Sciatic nerve (tissue), 2 donors: ENCODE measurements around the gene DTYMK. TPM values are rescaled to one million over a fixed set of nuclear protein-coding genes. Genes with fewer than 3 reads are reported as not detected.
"Not testable (repeated sequence)": the region's sequence is repeated elsewhere in the genome, so short reads cannot be mapped to it uniquely, and the experiment has no call there.

Experiments
- ATAC-seq: fragments of 200-7000 bp; cut with Tn5 transposase; one replicate; pipeline ENCODE4 v1.9.1; 2020; ENCODE audit warnings: mild to moderate bottlenecking, moderate library complexity
- DNase-seq: peaks from one replicate; pipeline ENCODE4 v3.0.0-alpha.2; 2020; ENCODE audit warnings: low spot score
- intact Hi-C: fragments of 100-400 bp; cut with DNase I; formaldehyde crosslinking; loops from one replicate; pipeline ENCODE4 v1.14.2; 2022
- total RNA-seq: library from RNA; stranded (reverse); fragmentation: NEBNext Ultra II Directional; extraction: Animal tissue kit (Norgen Biotek cat#: 25700); gene quantifications from one replicate; pipeline ENCODE4 v1.2.1, GENCODE V29; 2021
- donor health status: DM: no; HTN: no; CAD: no.
- donor health status: DM: no; HTN: no; CAD: no.

Gene DTYMK, protein sequence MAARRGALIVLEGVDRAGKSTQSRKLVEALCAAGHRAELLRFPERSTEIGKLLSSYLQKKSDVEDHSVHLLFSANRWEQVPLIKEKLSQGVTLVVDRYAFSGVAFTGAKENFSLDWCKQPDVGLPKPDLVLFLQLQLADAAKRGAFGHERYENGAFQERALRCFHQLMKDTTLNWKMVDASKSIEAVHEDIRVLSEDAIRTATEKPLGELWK
- total RNA-seq = 15.6 TPM

DNA sequence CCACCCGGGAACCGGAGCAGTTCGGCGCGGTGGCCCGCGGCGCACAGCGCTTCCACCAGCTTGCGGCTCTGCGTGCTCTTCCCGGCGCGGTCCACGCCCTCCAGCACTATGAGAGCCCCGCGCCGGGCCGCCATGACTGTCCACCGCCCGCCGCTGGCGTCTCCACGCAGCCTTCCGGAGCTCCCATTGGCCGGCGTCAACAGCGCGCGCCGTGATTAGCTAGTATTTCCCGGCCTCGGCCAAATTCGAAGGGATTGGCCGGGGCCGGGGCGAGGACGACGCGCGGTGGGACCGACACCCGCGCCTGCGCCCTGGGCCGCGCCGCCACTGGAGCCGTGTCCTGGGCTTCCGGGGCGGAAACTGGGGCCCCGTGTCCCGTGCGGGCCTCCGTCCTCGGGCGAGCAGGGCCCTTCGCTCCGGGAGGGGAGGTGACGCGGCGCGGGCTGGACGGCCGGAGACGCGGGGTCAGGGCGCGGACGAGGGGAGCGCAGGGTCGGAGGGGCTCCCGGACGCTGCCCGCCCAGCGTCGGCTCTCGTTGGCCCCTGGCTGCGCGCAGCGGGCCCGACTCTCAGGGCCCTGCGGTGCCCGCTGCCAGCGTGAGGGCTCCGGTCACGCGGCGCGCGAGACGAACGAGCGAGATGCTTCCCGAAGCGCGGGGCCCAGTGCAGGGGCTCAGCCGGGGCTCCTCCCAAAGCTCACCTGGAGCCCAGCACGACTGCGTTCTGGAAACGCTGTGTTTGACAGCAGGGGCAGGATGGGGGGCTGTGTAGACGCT is at the start of gene DTYMK:
TSS of gene DTYMK (minus strand) at position 166 of the 776 bp plus-strand sequence. CDS start at position 134, 32 bp downstream.
- ATAC-seq (peak; percentile 99), DNase-seq (peak; percentile 96)
- intact Hi-C loops = no loop called here

DNA sequence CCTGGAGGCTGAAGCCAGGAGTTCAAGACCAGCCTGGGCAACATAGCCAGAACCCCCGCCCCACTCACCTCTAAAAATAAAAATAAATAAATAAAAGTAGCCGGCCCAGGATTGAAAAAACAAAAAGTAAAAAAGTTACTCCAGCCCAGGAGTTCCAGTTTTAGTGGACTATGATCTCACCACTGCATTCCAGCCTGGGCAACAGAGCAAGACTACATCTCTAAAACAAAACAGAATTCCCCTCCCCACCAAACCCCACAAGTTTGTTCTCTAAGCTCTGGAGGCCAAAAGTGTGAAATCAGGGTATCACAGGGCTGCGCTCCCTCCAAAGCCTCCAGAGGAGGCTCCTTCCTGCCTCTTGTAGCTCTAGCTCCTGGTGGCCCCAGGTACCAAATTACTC is 49.5 kb upstream of the DTYMK start:
- intact Hi-C loops = no loop called here
- no peak for ATAC-seq
- no peak for DNase-seq

DNA sequence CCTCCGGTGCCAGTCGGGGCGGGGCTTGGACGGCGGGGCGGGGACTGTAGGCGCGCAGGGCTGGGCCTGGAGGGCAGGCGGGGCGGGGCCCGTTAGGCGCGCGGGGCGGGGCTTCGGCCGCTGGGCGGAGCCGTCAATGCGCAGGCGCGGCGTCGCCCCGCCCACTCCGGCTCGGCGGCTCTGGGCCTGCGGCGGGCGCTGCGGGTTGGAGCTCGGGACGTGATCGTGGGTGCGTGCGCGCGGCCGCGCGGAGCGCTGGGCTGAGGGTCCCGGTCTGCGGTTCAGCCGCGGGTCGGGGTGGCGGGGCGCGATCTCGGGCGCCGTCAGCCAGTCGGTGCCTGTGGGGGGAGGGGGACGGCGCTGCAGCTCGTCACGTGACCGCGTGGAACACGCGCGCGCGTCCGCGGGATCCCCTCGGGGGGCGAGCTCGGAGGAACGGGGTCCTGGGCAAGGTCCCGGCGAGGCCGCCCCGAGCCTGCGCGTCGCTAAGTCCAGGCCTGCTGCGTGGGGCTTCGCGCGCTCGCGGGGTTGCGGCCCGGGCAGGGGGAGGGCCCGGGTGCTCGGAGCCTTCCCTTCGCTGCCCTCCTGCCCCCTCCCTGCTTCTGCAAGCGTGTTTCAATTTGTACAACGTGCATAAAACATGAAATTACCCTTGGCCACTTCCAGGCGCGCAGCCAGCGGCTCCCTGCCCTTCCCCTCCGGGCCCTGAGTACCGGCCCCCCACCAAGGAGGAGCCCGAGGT is 48.0 kb upstream of the DTYMK start, which contains the start of gene D2HGDH:
TSS of gene D2HGDH (plus strand) at position 164 of the 742 bp plus-strand sequence. CDS start 595 bp downstream, outside the sequence.
- ATAC-seq = peak; percentile 94
- intact Hi-C loops = no loop called here
- peak; percentile 98 for DNase-seq

DNA sequence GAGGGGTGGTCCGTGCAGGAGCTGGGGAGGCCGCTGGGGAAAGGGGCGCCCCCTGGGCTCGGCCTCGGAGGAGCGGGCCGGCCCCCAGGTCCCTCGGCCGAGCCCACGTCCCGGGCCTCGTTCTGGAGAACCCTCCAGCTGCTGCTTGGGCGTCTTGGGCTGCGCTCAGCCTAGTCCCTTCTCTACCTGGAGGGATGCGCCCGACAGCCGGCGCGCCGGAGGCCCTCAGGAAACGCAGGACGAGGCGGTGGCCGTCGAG is 47.5 kb upstream of the DTYMK start:
- DNase-seq (no peak), ATAC-seq (no peak)
- intact Hi-C loops = no loop called here

DNA sequence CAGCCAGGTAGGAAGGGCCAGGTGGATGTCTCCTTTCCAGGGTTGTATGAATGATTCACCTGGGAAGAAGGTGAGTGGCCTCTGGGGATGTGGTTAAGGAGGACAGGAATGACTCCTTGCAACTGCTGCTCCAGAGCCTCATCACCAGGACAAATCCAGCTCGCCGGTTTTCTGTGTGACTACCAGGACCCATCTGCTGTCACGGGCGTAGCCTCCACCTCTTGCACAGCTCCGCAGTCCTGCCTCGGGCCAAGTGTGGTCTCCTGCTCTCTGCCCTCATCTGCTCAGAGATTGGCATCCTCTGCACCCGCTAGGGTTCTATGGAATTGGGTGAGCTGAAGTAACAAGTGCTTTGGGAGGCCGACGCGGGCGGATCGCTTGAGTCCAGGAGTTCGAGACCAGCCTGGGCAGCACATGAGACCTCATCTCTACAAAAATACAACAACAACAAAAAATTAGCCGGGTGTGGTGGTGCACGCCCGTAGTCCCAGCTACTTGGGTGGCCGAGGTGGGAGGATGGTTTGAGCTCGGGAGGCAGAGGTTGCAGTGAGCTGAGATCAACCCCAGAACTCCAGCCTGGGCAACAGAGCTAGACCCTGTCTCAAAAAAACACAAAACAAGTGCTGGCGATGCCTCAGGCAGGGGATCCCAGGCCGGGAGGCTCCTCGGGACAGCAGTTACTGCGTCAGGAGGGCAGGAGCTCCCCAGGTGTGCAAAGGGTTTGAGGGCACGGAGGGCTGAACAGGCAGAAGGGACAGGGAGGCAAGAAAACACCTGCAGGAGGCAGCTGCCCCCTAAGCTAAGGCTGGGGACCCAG is 47.0 kb upstream of the DTYMK start:
- DNase-seq = no peak
- intact Hi-C loops = no loop called here
- ATAC-seq = no peak

DNA sequence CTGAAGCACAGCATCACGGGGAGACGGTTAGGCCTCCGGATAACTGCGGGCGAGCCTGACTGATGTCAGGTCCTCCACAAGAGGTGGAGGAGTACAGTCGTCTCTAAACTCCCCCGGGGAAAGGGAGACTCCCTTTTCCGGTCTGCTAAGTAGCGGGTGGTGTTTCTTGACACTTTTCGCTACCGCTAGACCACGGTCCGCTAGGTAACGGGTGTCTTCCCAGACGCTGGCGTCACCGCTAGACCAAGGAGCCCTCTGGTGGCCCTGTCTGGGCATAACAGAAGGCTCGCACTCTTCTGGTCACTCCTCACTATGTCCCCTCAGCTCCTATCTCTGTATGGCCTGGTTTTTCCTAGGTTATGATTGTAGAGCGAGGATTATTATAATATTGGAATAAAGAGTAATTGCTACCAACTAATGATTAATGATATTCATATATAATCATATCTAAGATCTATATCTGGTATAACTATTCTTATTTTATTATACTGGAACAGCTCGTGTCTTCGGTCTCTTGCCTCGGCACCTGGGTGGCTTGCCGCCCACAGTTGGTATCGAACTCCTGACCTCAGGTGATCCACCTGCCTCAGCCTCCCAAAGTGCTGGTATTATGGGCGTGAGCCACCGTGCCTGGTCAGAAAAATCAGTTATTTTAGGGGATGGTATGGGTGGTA is 46.0 kb upstream of the DTYMK start:
- DNase-seq, ATAC-seq, intact Hi-C loops: not testable (repeated sequence)

DNA sequence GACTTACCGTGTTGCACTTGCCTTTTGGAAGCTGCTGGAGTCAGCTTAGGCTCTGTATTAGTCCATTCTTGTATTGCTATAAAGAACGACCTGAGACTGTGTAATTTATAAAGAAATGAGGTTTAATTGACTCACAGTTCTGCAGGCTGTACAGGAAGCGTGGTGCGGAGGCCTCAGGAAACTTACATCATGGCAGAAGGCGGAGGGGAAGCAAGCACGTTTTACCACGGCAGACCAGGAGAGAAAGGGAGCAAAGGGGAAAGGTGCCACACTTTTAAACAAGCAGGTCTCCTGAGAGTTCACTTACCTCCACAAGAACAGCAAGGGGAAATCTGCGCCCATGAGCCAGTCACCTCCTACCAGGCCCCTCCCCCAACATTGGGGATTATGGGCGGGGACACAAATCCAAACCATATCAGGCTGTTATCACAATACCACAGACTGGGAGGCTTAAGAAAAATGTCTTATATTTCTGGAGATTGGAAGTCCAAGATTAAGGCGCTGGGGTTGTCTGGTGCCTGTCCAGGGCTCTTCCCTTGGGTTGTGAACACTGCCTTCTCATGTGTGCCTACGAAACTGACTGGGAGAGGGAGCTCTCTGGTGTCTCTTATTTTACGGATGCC is 44.2 kb upstream of the DTYMK start:
- ATAC-seq (no peak), DNase-seq (no peak)
- intact Hi-C loops = no loop called here

DNA sequence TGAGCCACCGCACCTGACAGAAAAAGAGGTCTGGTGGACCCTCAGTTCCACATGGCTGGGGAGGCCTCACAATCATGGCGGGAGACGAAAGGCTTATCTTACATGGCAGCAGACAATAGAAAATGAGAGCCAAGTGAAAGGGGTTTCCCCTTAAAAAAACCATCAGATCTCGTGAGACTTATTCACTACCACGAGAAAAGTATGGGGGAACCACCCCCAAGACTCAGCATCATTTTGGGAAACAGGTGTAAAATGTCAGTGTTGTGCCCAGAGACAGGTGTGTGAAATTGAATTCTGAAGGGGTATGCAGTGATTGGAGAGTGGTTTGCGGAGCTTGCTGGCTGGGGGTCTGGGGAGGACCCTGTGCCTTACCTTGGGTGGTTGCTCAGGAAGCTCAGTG is 43.3 kb upstream of the DTYMK start:
- ATAC-seq (no peak), DNase-seq (no peak)
- intact Hi-C loops = no loop called here

DNA sequence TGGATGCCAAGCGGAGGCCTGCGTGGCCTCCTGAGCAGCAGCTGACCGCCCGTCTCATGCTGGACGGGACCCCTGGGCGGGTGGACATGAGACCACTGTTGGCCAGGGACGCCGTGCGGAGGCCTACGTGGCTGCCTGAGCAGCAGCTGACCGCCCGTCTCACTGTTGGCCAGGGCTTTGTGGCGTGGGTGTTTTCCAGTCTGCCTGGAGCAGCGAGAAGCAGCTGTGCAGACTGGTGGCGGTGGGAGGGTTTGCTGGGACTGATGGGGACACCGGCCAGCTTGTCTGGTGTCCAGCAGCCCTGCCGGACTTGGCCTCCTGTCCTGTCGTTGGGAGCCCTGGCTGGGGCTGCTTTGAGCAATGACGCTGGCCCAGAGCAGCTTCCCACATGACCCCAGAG is 42.0 kb upstream of the DTYMK start:
- ATAC-seq (peak; percentile 64), DNase-seq (no peak)
- intact Hi-C loops = no loop called here

DNA sequence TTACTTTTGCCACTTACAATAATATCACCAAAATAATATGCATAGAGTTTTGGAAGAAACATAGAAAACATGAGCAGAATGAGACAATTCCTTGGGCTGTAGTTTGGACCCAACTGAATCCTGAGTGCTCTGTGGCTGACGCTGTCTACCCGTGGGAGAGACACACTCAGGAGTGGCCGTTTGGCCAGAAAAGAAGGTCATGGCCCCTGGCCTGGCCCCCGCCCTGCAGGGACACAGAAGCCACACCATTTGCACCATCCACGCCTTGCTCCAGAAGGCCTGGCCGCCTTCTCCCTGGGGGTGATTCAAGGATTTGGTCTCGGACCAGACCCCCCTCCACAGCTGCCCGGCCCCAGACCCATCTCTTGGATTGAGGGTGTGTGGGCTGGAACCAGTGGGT is 41.4 kb upstream of the DTYMK start:
- DNase-seq = no peak
- intact Hi-C loops = no loop called here
- ATAC-seq = no peak

DNA sequence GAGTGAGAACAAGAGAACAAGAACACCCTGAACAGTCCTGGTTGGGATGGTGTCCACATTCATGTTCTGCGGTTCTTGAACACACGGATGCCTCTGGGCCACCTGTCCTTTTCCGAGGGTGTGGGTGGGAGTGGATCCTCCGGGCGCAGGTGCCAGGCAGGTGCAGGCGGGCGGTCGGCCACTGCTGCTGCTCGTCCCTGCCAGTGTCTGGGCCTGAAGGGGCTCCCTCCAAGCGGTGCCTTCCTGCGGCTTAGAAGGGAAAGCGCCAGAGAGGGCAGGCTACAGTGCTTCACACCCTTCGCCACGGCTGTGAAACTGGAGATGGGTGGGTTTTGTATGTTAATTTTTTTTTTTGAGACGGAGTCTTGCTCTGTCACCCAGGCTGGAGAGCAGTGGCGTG is 39.8 kb upstream of the DTYMK start:
- DNase-seq (no peak), ATAC-seq (no peak)
- intact Hi-C loops = no loop called here

DNA sequence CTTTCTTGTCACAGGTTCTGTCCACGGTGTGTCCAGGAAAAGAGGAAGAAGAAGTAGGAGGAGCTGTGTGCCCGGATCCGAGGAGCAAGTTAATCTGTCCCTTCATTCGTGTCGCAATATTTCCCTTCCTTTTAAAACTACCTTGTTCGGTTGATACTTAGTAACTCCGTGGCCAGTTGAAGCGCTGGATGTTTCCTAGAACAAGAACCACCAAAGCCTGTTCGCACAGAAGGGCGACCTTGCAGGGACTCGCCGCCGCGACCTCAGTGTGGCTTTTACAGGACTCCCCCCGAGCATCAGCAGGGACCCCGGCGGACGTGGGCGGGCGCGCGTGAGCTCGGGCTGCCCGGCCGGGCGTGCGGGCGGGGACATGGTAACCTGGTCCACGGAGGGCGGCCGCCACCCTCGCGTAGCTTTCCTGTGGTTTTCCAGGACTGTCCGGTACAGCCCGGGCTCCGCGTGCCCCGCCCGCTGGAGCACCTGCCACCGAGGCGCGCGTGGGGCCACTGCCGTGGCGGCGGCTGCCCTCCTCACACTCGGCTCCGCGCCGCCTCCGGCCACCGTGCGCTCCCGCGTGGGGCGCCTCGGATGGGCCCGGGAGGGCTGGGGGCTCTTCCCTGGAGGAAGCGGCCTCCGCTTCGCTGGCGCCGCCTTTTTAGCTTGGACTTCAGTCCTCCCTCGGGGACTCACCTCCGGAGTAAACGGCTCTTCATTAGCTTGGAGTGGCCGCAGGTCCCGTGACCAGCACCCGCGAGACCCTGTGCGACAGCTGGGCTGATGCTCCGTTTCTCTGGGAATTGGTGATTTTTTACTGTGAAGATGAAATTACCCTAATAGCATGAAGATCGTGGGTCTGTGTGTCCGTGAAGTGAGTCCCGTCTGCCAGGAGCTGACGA is 38.6 kb upstream of the DTYMK start:
- DNase-seq = no peak
- ATAC-seq = no peak
- intact Hi-C loops = no loop called here

DNA sequence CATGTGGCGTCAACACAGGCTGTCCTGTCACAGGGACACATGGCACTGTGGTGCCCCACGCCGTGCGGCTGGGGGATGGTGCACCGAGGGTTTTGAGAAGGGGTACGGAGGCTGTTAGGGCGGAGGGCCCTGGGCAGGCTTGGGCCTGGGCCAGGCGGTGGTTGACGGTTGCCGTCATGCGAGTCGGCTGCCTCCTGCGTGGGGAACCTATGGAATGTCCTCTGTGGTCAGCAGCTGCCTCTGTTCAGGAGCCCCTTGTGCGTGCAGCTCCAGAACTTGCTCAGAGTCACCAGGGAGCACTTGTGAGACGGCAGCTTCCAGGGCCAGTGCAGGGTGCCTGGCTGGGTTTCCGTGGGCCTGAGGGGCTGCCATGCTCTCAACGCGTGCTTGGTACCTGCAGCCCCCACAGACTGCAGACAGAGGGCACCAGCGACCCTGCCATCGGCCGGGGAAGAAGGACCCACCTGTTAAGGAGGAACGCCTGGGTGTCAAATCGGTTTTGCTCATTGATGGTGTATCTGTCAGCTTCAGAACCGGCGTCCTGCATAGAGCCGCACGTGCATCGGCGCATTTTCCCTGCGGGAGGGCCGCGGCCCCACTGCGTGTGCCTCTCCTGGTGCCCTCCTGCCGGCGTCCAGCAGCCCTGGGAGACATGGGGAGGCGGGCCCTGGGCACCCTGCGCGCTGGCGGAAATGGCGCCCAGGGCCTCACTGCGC is 37.8 kb upstream of the DTYMK start:
- intact Hi-C loops = no loop called here

DNA sequence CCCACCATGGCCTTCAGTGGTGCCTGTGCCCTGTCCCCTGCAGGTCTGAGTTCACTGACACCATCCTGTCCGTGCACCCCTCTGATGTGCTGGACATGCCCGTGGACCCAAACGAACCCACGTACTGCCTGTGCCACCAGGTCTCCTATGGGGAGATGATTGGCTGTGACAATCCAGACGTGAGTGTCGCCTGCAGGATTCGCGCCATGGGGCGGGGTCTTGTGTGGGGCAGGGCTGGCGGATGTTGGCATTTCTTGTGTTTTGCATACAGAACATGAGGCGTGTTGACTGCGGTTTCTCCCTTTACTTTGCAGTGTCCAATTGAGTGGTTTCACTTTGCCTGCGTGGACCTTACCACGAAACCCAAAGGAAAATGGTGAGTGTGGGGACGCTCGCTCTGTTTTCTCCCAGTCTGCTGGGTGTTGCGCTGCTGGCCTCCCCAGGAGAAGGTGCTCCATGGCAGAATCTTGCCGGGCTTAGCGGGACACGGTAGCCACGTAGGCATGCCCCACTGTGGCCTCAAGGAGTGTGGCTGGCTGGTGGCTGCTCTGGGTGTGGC is 36.4 kb upstream of the DTYMK start:
- ATAC-seq = no peak
- intact Hi-C loops = no loop called here

More for the DNA sequence above, 37.8 kb upstream of the DTYMK start:
- ATAC-seq (no peak), DNase-seq (no peak)

DNA sequence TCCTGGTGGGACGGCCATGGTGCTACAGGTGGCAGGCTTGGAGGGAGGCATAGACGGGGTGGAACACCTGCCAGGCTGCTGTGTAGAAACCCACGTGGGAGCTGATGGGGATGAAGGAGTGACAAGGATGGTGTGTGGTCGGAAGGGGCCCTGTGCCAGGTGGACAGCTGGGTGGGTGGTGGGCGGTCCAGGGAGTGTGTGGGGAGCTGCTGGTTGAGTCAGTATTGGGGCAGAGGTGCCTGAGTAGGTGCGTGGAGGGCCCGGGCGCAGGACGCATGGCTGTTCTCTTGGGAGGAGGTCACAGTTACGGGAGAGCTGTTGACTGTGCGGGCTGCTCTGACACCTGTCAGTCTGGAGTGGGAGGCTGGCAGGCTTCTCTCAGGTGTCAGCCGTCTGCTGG is 35.2 kb upstream of the DTYMK start:
- ATAC-seq = no peak
- no peak for DNase-seq
- intact Hi-C loops = no loop called here

More for the DNA sequence above, 36.4 kb upstream of the DTYMK start:
- no peak for DNase-seq

DNA sequence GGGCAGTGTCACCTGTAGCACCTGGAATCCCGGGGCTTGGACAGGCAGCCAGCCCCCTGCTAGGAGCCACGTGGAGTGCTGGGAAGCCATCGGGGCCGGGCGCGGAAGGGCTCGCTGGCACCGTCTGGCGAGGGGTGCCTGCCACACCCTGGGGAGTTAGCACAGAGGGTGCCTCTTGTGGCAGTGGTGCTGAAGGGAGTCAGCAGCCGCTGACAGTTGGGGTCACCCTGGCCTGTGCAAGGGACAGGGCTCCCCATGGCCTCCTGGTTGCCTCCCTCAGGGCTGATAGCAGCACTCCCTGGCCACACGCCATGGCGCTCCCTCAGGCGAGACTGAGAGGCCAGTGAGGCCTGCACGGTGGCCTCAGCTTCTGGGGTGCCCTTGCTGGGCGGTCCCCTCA is 33.9 kb upstream of the DTYMK start:
- ATAC-seq = no peak
- DNase-seq = no peak
- intact Hi-C loops = no loop called here

DNA sequence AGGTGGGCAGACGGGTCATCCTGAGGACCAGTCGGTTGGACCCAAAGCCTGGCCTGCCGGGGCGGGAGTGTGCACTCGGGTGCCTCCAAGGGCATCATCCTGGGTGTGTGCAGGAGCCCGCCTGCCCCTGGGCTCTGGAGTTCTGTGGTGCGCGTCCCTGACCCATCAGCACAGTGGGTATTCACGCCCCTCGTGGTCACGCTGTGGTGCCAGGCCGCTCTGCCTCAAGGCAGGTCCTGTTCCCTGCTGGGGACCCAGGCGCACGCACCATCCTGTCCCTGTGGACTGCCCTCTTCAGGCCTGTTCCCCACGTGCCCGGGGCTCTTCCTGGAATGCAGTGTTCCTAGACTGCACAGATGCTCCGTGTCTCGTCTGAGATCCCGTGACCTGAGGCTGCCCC is 33.5 kb upstream of the DTYMK start:
- DNase-seq = no peak
- ATAC-seq = no peak
- intact Hi-C loops = no loop called here
